GM18873 (cell line): ENCODE measurements around the gene POLE4.

ENCODE experiments used
- ATAC-seq: cut with Tn5 transposase; IDR thresholded peaks from one replicate; pipeline ENCODE4 v1.9.1; 2021; ENCODE audit warnings: mild to moderate bottlenecking, moderate library complexity, moderate number of reproducible peaks; ENCODE audit not compliant: unreplicated experiment, low FRiP score

Gene POLE4, protein sequence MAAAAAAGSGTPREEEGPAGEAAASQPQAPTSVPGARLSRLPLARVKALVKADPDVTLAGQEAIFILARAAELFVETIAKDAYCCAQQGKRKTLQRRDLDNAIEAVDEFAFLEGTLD

DNA sequence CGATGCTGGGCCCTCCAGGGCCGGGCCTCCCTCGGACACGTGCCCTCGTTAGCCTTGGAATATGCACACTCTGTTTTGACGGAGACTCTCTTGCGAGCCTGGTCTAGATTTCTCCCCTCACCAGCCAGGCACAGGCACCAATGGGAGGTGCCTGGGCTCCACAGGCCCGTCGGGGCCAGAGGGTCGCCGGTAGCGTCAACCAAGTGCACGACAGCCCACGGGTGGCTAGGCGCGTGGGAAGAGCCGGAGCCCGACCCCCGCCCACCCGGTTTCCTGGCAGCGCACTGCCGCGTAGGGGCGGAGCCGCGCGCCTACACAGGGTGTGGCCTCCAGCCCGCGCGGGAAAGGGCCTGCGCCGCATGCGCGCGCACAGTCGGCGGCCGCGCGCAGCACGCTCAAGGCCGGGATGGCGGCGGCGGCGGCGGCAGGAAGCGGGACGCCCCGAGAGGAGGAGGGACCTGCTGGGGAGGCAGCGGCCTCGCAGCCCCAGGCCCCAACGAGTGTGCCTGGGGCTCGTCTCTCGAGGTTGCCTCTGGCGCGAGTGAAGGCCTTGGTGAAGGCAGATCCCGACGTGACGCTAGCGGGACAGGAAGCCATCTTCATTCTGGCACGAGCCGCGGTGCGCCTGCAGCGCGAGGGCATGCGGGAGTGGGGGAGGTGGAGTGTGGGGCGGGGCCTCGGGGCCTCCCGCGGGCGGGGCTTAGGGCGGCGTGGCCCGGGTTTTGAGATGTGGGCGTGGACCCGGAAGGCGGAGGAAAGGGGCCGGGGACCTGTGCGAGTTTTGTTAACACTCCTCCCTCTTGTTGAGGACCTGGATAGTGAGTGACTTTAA is at the start of gene POLE4:
Gene POLE4 (plus strand): TSS at position 370 of the 832 bp plus-strand sequence. CDS start 37 bp downstream, at position 407.
- ATAC-seq: peak; percentile 87

DNA sequence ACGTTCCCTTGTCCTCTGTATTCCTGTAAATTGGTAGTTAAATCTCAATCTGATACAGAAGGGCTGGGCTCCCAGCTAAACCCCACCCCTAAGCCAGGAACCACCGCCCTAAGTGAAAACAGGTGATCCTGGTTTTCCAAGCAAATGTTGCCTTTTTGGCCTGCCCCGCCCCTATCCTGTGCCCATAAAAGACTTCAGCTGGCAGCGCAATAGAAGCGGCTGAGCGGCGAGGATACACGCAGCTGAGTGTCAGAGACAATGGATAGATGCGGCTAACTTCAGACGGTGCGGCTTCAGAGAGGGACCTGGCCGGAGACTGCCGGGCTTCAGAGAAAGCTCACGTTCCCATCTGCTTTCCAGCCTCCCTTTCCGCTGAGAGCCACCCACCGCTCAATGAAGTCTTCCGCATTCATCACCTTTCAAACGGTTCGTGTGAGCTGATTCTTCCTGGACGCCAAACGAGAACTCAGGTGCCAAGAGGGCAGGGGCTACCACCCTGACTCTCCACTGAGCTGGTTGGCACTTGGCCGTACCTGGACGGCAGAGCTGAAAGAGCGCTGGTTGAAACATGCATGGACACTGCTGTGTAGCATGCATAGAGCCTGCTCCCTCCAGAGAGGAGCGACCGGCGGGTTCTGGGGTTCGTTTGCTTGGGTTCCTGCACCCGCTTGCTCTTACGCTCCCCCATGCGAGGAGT is 49.5 kb upstream of the POLE4 start:
- no peak for ATAC-seq

DNA sequence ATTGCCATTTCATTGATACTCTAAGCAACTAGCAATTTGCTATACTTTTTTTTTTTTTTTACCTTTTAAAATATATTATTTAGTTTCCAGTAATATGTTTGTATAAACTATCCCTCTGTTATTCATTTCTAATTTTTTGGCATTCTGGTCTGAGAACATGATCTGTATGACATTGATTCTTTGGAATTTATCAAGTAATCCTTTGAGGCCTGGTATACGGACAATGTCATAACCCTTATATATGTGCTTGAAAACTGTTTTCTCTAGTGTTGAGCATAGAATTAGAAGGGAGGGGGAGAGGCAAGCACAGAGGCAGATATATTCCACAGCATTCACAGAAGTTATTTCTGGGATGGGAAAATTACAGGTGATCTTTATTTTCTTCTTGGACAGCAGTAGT is 48.2 kb upstream of the POLE4 start:
- ATAC-seq: no peak

DNA sequence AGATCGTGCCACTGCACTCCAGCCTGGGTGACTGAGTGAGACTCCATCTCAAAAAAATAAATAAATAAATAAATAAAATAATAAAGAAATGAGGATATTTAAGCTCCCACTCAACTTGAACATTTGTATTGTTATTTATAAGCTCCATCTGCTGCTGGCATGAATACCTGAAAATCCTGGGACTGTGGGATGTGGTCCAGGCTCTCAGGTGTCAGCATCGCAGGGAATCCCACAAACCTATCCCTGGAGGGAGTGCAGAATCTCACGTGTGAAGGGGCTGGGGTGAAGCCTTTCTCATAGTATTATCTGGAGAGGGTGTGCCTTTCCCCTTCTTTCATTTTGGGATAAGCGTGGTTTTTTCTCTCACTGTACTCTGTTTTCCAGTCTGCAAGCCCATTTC is 47.4 kb upstream of the POLE4 start:
- no peak for ATAC-seq

DNA sequence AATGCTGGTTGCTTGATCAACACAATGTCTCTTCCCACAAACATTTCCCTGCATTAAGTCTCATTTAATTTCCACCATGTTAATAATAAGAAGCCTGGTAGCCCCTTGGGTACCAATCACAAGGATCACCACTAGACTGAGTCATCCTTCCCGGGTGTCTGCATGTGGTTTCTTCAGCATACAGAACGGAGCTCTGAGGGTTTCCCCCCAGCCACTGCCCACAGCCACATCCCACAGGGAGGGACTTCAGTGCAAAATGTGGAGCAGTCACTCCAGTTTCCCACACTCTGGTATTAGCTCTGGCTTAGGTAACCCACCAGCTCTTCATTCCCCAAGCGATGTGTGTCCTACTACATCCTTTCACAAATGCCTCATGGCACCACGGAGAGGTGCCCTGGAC is 42.7 kb upstream of the POLE4 start:
- ATAC-seq: no peak

DNA sequence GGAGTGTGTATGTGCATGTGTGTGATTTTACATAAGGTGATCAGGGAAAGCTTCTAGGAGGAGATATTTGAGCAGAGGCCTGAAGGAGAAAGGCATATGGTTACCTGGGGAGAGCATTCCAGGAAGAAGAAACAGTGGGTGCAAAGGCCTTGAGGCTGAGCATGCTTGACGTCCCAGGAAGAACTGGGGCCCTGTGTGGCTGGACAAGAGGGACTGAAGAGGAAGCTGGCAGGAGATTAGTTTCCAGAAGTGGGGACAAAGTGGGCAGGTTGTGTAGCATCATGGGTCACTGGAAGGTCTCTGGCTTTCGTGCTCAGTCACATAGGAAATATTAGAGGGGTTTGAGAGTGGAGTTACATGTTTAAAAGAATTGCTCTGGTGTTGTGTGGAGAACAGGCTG is 42.0 kb upstream of the POLE4 start:
- no peak for ATAC-seq

DNA sequence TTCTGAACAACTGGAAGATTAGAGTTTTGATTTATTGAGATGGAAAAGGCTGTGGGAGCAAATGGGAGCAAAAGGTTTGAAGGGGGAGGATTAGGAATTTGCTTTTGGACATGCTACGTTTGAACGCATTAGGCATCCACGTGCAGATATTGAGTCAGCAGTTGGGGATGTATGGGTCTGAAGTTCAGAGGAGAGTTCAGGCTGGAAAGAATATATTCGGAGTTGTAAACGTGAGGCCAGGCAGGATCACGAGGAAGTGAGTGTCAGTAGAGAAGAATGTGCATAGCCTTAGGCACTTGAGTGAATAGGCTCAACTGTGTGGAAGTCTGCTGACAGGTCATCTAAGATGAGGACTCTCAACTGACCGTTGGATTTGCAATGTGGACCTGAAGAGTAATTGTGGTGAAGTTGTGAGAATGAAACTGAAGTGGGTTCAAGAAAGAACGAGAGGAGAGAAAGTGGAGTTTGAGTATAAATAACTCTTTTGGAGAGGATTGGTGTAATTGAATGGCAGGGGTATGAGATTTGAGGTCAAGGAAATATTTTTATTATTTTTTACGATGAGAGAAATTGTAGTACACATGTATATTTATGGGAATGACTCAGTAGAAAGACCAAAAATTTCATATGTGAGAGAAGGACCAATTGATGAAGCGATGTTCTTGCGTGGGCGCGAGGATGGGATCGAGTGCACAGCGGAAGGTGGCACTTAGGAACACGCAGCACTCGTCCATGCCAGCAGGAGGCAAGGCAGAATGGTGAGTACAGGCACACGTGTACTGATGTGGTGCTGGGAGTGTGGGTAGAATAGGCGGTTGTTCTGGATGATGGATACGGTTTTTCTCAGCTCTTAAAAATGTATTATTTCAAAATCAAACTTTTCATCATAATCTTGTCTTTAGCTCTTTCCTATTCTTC is 40.5 kb upstream of the POLE4 start:
- ATAC-seq: no peak

DNA sequence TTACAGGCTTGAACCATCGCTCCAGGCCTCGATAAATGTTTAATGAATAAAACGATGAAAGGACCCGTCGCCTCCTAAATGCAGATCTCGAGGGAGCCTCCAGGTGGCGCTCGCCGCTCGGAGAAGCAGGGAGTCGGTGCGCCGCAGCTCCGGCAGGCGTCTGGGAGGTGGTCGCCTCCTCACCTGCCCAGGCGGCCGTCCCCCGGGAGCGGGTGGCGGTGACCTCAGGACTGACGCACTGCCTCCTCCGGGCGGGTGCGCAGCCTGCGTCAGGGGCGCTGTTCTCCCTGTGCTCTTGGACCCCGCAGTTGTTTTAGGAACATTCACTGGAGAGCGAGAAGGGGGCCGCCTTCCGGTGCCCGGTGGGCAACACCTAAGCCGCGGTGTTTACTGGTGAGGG is 38.6 kb upstream of the POLE4 start:
- no peak for ATAC-seq

DNA sequence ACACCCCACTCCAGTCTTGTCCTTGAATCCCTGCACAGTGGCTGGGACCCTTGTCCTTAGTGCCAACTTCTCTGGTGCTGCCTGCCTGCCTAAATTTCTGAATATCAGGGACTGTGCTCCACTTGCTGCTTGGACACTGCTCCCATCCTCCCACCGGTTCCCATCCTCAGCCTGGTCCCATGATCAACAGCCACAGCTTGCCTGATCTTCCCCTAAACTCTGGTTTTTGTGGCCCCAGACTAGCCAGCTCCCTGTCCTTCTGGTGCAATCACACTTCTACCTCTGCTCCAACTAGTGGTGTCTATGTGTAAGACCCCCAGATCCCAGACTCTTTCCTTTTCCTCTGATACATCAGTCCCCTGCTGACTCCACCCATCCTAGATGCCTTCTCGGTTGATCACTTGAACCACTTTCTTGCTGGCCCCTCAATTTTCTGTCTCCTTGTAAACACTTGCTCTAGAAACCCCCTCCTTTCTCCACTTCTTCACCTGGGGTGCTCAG is 37.2 kb upstream of the POLE4 start:
- ATAC-seq: no peak

DNA sequence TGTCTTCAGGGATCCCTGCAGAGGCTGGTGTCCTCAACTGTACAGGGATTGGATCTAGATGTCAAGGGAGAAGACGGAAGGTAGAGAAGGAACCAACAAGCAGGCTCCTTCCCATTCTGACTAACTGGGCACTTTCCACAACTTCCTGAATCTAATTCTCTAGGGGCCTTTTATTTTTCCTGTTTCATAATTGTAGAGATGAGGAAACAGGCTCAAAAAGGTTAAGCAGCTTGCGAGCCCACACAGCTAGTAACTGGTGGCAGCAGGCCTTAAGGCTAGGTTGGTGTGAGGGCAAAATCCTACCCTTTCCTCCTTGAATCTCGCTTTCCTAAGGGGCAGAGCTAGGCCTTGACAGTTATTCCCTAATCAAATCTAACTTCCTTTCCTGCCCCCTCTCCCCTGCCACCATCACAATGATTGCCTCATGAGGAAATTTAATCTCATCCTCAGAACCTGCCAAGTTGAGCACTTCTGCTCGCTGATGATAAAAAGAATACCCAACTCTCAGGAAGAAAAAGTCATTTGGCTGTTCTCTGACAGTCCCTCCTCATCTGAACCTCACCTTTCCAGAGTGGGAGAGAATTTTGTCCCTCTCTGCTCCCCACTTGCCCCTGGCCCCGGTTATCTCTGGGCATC is 35.7 kb upstream of the POLE4 start:
- ATAC-seq: no peak

DNA sequence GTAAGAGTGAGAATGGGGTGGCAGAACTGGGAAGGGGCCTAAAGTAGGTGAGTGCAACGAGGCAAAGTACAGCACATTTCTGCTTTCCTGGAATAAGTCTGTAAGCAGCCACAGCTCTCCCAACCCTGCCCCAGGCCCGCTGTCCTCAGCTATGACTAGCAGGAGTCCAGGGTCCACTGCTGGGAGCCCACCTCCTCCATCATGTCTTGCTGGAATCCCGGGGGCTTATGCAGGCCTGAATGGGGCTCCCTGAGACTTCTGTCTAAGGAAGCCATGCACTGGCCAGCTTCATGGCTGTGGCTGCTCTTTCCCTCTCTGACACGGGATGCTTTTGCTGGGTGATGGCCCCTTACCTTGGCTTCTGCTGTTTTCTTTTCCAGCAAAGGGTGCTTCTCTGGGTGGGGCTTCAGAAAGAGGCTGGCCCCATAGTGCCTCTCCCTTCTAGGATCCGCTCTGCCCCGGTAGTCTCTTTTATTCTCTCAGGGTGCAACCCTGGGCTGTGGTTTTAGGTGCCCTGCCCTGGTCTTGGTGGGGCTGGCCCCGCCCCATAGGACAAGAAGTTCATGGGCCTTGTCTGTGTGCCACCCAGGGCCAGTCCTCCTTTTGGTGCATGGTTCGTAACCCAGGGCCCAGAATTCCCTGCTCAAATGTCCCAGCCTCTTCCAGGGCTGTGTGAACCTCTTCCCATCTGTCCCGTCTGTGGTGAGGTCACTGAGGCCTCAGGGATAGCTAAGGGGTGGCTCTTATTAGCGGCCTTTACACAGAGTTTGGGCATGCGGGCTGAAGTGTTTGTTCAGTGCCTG is 33.8 kb upstream of the POLE4 start:
- ATAC-seq: no peak

DNA sequence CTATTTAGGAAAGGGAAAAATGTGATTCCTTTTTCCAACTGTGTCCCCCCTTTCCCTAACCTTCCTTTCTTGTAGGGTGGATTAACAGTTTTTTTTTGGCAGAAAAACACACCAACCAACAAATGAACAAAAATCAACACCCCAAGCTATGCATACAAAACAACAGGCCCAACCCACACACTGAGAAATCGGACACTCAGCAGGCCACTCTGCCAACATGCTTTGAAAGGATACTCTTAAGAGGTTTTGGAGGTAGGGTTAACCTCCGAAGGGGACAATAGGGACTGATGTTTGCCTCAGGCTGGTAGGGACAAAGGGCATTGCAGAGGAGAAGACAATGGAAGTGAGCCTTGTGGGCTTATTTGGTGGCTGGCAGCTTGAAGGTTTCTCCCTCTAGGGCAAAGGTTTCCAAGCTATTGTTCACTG is 33.1 kb upstream of the POLE4 start:
- ATAC-seq: no peak

DNA sequence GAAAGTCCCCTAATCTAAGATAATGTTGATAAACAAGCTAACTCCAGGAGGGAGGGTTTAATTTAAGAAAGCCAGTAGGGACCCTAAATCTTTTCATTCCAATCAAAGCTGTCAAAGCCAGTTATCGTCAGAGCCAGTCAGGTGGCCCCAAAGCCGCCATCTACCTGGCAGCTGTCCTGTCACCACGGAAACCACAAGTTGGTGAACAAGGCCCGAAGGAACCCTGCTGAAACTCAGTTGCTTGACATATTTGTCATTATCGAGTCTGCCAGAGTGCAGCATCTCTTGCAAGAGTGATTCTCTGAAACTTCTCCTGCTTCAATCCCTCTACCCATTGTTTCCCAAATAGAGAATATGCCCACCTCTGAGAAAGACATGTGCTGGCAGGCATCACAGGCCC is 30.8 kb upstream of the POLE4 start:
- ATAC-seq: no peak

DNA sequence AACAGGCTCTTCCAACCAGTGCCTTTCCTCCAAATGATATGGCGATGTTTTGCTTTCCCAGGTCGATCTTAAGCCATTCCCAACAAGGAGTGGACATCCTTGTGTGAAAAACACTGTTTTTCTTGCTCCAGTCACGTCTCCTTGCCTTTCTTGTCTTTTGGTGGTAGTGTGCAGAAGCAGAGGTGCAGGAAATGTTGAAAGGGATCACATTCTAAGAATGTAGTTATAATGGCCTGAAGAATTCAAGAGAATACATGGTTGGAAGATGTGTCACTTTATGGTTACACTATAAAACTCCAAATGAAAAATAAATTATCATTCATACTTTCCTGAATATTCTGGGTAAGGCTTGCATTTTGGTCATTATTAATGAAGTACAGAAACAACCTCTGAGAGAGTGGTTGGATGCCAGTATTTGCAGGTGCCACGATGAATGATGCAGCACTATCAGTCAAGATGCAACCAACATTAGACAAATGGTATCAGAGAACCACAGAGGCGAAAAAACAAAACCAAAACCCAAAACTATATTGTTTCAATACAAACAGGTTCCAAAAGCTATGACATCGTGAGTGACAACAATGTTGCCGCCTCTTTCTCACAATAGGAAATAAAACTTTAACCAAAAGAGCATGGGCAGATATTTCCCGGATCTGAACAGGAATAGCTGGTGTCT is 27.5 kb upstream of the POLE4 start:
- no peak for ATAC-seq

DNA sequence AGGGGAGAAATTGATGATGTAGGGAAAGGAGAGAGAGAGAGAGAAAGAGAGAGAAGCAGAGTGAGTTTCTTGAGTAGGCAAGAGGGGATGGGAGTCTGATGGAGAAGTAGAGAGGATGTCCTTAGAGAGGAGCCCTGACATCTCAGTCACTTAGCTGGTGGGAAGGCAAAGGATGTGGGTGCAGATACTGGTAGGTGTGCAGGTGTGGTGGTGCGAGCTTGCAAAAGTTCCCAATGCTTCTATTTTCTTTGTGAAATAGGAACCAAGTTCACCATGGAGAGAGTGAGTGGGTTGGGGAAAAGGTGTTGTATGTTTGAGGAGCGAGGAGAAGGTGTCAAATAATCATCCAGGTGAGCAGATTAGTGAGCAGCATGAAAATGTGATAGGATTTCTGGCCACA is 26.5 kb upstream of the POLE4 start:
- ATAC-seq: no peak

DNA sequence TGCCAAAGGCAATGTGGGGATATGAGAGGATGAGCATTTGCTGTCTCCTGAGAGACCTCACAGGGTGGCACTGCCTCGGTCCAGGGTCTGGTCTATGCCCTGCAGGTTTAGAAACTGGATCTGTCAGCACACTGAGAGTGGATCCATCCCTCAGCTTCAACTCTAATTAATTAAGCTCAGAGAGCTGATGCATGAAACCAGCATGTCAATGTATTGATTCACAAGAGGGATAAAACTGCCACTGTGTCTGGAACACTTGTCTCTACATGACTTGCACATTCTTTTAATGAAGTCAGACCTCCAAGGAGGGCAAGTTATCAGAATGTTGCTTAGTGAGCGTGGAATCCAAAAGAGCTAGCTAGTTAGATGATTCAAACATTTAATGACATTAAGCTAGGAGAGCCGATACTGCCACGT is 22.5 kb upstream of the POLE4 start:
- ATAC-seq: no peak

DNA sequence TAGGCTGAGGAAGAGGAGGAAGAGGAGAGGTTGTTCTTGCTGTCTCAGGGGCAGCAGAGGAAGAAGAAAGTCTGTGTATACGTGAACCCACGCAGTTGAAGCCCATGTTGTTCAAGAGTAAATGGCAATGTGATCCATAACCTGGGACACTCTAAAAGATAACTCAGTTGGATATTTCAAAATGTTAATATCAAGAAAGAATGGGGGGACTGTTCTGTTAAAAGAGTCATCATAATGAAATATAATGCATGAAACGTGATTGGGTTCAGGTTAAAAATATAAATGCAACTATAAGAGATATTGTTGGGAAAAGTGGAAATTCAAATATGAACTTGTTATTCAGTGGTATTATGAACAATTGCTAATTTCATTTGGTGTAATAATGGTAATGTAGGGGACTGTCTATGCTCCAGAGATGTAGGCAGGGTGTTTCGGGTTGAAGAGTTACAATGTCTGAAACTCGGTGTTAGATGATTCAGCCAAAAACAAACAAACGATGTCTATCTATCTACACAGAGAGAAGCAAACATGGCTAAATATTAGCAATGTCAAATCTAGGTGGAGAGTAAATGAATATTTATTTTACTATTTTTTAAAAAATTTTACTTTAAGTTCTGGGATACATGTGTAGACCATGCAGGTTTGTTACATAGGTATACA is 21.1 kb upstream of the POLE4 start:
- ATAC-seq: no peak

DNA sequence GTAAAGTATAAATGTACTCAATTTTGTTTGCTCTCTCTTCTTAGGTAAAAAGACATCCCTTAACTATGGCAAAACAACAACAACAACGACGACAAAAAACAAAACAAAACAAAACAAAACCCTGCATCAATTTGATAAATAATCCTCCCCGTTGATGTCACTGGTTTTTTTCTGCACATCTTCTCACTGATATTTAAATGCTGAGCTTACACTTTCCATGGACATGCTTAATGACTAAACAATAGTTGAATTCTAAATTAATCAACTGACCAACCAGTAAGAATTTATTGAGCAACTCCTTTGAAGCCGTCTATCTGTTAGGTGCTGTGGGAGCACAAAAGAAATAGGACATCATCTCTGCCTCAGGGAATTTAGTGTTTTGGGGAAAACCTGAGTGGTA is 20.2 kb upstream of the POLE4 start:
- ATAC-seq: no peak
